HEK293 (cell line): ENCODE results near the gene DENND1A.
A peak's percentile ranks its signal among the peaks of the same experiment; 100 is the strongest.

Experiments used
- CTCF ChIA-PET: fragments of 350-600 bp; formaldehyde crosslinking; extraction: SDS; loops from one replicate; lab custom pipeline; 2021; ENCODE audit warnings: antibody characterized with exemption; lab: Yijun Ruan, JAX
- POLR2A ChIA-PET: fragments of 300-600 bp; formaldehyde crosslinking; extraction: SDS; loops from one replicate; lab custom pipeline; 2020; ENCODE audit warnings: antibody characterized with exemption, inconsistent platforms; lab: Yijun Ruan, JAX
- H3K27ac ChIP-seq: fragments of 200-500 bp; sonication (Bioruptor generic); 2 replicates; pipeline ENCODE4 v1.5.1; 2014; ENCODE audit warnings: low read depth, low read length, control low read depth, inconsistent platforms; ENCODE audit errors: extremely low read depth
- H3K36me3 ChIP-seq, 2 experiments: fragments of 200-500 bp in 1 of 2; sonication (Bioruptor generic) in 1 of 2; 1 replicate in 1 of 2; 2 replicates in 1 of 2; pipeline ENCODE4 v1.5.1; 2014 to 2017; ENCODE audit warnings: inconsistent platforms in 2 of 2, low read length in 2 of 2; ENCODE audit not compliant: control insufficient read depth in 2 of 2, insufficient read depth in 1 of 2
- H3K4me1 ChIP-seq: fragments of 200-500 bp; sonication (Bioruptor generic); 2 replicates; pipeline ENCODE4 v1.5.1; 2014; ENCODE audit warnings: mild to moderate bottlenecking, low read length, inconsistent platforms; ENCODE audit not compliant: control insufficient read depth, insufficient read depth
- H3K4me3 ChIP-seq: 2 replicates; pipeline ENCODE4 v1.5.1; 2011; ENCODE audit warnings: low read depth, mild to moderate bottlenecking, control low read depth, low read length, moderate library complexity
- H3K9me3 ChIP-seq: fragments of 200-500 bp; sonication (Bioruptor generic); 2 replicates; pipeline ENCODE4 v1.5.1; 2014; ENCODE audit warnings: low read depth, low read length, inconsistent platforms; ENCODE audit not compliant: control insufficient read depth, insufficient read depth
- EGR2 ChIP-seq: fragments of 450-650 bp; formaldehyde crosslinking; IDR thresholded peaks from 2 replicates; pipeline ENCODE4 v1.5.1; 2016; ENCODE audit warnings: low read depth, missing biosample characterization, missing genetic modification characterization
- FEZF1 ChIP-seq: fragments of 450-650 bp; formaldehyde crosslinking; IDR thresholded peaks from 2 replicates; pipeline ENCODE4 v1.5.1; 2016; ENCODE audit warnings: missing biosample characterization, missing genetic modification characterization
- IKZF3 ChIP-seq: fragments of 450-650 bp; IDR thresholded peaks from 2 replicates; pipeline ENCODE4 v1.5.0; 2018; ENCODE audit warnings: missing biosample characterization, mild to moderate bottlenecking, missing genetic modification characterization, moderate library complexity
- KLF1 ChIP-seq: fragments of 450-650 bp; formaldehyde crosslinking; IDR thresholded peaks from 2 replicates; pipeline ENCODE4 v1.5.1; 2016; ENCODE audit warnings: missing biosample characterization, missing genetic modification characterization
- KLF10 ChIP-seq: fragments of 450-650 bp; IDR thresholded peaks from 2 replicates; pipeline ENCODE4 v1.5.1; 2018; ENCODE audit warnings: missing biosample characterization, mild to moderate bottlenecking, missing genetic modification characterization
- KLF7 ChIP-seq: fragments of 450-650 bp; formaldehyde crosslinking; IDR thresholded peaks from 2 replicates; pipeline ENCODE4 v1.5.1; 2016; ENCODE audit warnings: missing biosample characterization, missing genetic modification characterization, borderline replicate concordance
- KLF8 ChIP-seq: fragments of 450-650 bp; formaldehyde crosslinking; IDR thresholded peaks from 2 replicates; pipeline ENCODE4 v1.5.1; 2016; ENCODE audit warnings: missing biosample characterization, missing genetic modification characterization
- KLF9 ChIP-seq: fragments of 450-650 bp; formaldehyde crosslinking; IDR thresholded peaks from 2 replicates; pipeline ENCODE4 v1.5.1; 2016; ENCODE audit warnings: missing biosample characterization, missing genetic modification characterization, low read depth
- SP2 ChIP-seq: fragments of 450-650 bp; formaldehyde crosslinking; IDR thresholded peaks from 2 replicates; pipeline ENCODE4 v1.5.1; 2016; ENCODE audit warnings: missing biosample characterization, missing genetic modification characterization
- SP7 ChIP-seq: fragments of 450-650 bp; formaldehyde crosslinking; IDR thresholded peaks from 2 replicates; pipeline ENCODE4 v1.5.1; 2016; ENCODE audit warnings: missing biosample characterization, missing genetic modification characterization
- TCF7L2 ChIP-seq: IDR thresholded peaks from 2 replicates; pipeline ENCODE4 v1.6.1; 2011; ENCODE audit warnings: low read depth, mild to moderate bottlenecking, inconsistent platforms, low read length, moderate library complexity, borderline replicate concordance
- YY2 ChIP-seq: fragments of 450-650 bp; formaldehyde crosslinking; IDR thresholded peaks from 2 replicates; pipeline ENCODE4 v1.5.1; 2016; ENCODE audit warnings: missing biosample characterization, missing genetic modification characterization
- ZBTB17 ChIP-seq: fragments of 450-650 bp; formaldehyde crosslinking; IDR thresholded peaks from 2 replicates; pipeline ENCODE4 v1.5.1; 2016; ENCODE audit warnings: missing biosample characterization, missing genetic modification characterization
- ZFP3 ChIP-seq: fragments of 450-650 bp; formaldehyde crosslinking; IDR thresholded peaks from 2 replicates; pipeline ENCODE4 v1.5.1; 2016; ENCODE audit warnings: low read depth, missing biosample characterization, missing genetic modification characterization
- ZFP69B ChIP-seq: fragments of 450-650 bp; formaldehyde crosslinking; IDR thresholded peaks from 2 replicates; pipeline ENCODE4 v1.5.1; 2016; ENCODE audit warnings: missing biosample characterization, missing genetic modification characterization
- ZNF174 ChIP-seq: fragments of 450-650 bp; formaldehyde crosslinking; IDR thresholded peaks from 2 replicates; pipeline ENCODE4 v1.5.0; 2017; ENCODE audit warnings: missing biosample characterization, mild to moderate bottlenecking, missing genetic modification characterization
- ZNF2 ChIP-seq: fragments of 450-650 bp; formaldehyde crosslinking; IDR thresholded peaks from 2 replicates; pipeline ENCODE4 v1.5.1; 2016; ENCODE audit warnings: missing biosample characterization, missing genetic modification characterization
- ZNF24 ChIP-seq: fragments of 450-650 bp; formaldehyde crosslinking; IDR thresholded peaks from 2 replicates; pipeline ENCODE4 v1.5.1; 2016; ENCODE audit warnings: missing biosample characterization, missing genetic modification characterization
- ZNF248 ChIP-seq: fragments of 450-650 bp; formaldehyde crosslinking; IDR thresholded peaks from 2 replicates; pipeline ENCODE4 v1.5.1; 2017; ENCODE audit warnings: missing biosample characterization, missing genetic modification characterization
- ZNF324 ChIP-seq: fragments of 450-650 bp; formaldehyde crosslinking; IDR thresholded peaks from 2 replicates; pipeline ENCODE4 v1.5.1; 2016; ENCODE audit warnings: missing biosample characterization, missing genetic modification characterization
- ZNF354C ChIP-seq: fragments of 450-650 bp; formaldehyde crosslinking; IDR thresholded peaks from 2 replicates; pipeline ENCODE4 v1.5.1; 2016; ENCODE audit warnings: missing biosample characterization, missing genetic modification characterization, low read depth, borderline replicate concordance
- ZNF426 ChIP-seq: fragments of 450-650 bp; formaldehyde crosslinking; IDR thresholded peaks from 2 replicates; pipeline ENCODE4 v1.5.1; 2017; ENCODE audit warnings: missing biosample characterization, missing genetic modification characterization, mild to moderate bottlenecking, inconsistent platforms, moderate library complexity
- ZNF544 ChIP-seq: fragments of 450-650 bp; formaldehyde crosslinking; IDR thresholded peaks from 2 replicates; pipeline ENCODE4 v1.5.0; 2017; ENCODE audit warnings: missing biosample characterization, missing genetic modification characterization
- ZNF548 ChIP-seq: fragments of 450-650 bp; formaldehyde crosslinking; IDR thresholded peaks from 2 replicates; pipeline ENCODE4 v1.5.1; 2016; ENCODE audit warnings: missing biosample characterization, missing genetic modification characterization
- ZNF555 ChIP-seq: fragments of 450-650 bp; formaldehyde crosslinking; conservative IDR thresholded peaks from 2 replicates; pipeline ENCODE4 v1.5.1; 2017; ENCODE audit warnings: missing biosample characterization, mild to moderate bottlenecking, missing genetic modification characterization, inconsistent platforms
- ZNF585B ChIP-seq: fragments of 450-650 bp; formaldehyde crosslinking; IDR thresholded peaks from 2 replicates; pipeline ENCODE4 v1.5.1; 2016; ENCODE audit warnings: missing biosample characterization, missing genetic modification characterization
- ZXDB ChIP-seq: fragments of 450-650 bp; formaldehyde crosslinking; IDR thresholded peaks from 2 replicates; pipeline ENCODE4 v1.5.1; 2016; ENCODE audit warnings: missing biosample characterization, missing genetic modification characterization
- TF ChIP-seq, protein P1 (sequence below): fragments of 450-650 bp; formaldehyde crosslinking; IDR thresholded peaks from 2 replicates; pipeline ENCODE4 v1.5.1; 2017; ENCODE audit warnings: missing biosample characterization, missing genetic modification characterization
- TF ChIP-seq, protein P2 (sequence below): fragments of 450-650 bp; formaldehyde crosslinking; IDR thresholded peaks from 2 replicates; pipeline ENCODE4 v1.5.1; 2017; ENCODE audit warnings: missing biosample characterization, missing genetic modification characterization
- TF ChIP-seq, protein P3 (sequence below): fragments of 450-650 bp; formaldehyde crosslinking; IDR thresholded peaks from 2 replicates; pipeline ENCODE4 v1.5.1; 2016; ENCODE audit warnings: missing biosample characterization, missing genetic modification characterization
- TF ChIP-seq, protein P4 (sequence below): fragments of 450-650 bp; IDR thresholded peaks from 2 replicates; pipeline ENCODE4 v1.5.1; 2018; ENCODE audit warnings: missing biosample characterization, missing genetic modification characterization

The DENND1A gene

DNA sequence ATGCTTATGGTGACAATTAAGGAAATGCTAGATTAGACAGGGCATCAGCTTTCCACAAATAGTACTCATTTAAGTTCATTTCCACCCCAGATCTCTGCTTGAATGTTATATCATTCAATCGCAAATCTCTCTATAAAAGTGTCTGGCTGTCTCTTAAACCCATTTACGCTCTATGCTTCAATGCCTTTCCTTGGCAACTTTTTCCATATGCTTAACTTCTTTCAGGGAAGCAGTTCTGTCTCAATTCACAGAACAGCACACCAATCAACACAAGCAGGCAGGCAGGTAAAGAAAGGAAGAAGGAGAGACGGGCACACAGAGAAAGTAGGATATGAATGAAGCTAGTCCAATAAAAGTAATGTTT lies 243.1 kb downstream of the DENND1A start (continued):
- TF ChIP-seq TCF7L2 (no peak), SP7 (tag by site-specific recombination) (no peak), ZBTB17 (tag by site-specific recombination) (no peak), ZNF354C (tag by site-specific recombination) (no peak), IKZF3 (peak; percentile 39; the same call in 1 of the 2 replicates)

DNA sequence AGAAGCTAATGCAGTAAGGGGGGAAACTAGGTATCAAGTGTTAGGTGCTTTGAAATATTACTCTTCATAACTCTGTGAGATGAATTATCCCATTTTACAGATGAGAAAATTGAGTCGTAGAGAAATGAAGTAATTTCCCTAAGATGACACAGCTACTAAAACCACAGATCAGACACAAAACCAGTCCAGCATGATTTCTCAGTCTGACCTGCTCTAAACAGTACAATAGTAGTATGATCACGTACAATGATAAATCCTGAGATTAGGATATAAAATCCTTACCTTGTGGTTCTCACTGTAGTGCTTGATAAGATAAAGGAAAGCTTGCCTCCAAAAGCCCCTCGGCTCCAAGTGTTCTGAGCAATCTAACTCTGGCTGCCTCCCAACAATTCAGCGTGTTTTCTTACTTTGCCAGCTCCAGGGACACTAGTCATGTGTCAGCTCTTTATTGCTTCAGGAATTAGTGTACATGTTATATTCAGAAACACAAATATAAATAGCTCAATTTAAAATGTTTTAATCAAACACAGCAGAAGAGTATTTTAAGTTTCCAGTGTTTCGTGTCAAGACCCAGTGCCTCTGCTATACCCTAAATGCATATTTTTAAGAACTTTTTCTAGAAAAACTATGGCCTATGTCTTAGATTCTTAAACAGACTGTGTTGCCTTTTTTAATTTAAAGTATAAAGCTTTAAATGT lies 243.6 kb downstream of the DENND1A start:
- no peaks in the 10 kb centered on the region; the same call in 1 of the 2 replicates for H3K9me3 ChIP-seq
- POLR2A ChIA-PET, result interaction anchor here (0.6 kb wide), 1 partner anchor 55 kb away, joined by 3 read pairs; no protein-coding TSS in a partner anchor
- no peaks in the 10 kb centered on the region for H3K36me3 ChIP-seq
- CTCF ChIA-PET, result interaction anchor here (0.6 to 1.7 kb wide), 4 partner anchors 10 to 355 kb away, joined by 3 to 6 read pairs (median 3); no protein-coding TSS in a partner anchor
- peaks cover 11% of the 10 kb centered on the region; the same call in 1 of the 2 replicates for H3K4me1 ChIP-seq
- H3K27ac ChIP-seq, result peak overlapping the region; percentile 86
- H3K4me3 ChIP-seq, result no peak overlapping the region
- TF ChIP-seq ZFP3 (tag by site-specific recombination), result no peak
- no peak for TF ChIP-seq ZNF544 (tag by site-specific recombination)
- TF ChIP-seq EGR2, result no peak
- TF ChIP-seq TCF7L2, result no peak
- TF ChIP-seq ZNF174 (tag by site-specific recombination), result no peak
- no peak for TF ChIP-seq SP2 (tag by site-specific recombination)
- TF ChIP-seq KLF8 (tag by site-specific recombination), result peak; percentile 36; the same call in 1 of the 2 replicates
- no peak for TF ChIP-seq KLF7
- TF ChIP-seq ZXDB, result peak; percentile 45; the same call in 1 of the 2 replicates
- no peak for TF ChIP-seq ZNF426 (tag by site-specific recombination)
- no peak for TF ChIP-seq ZNF324 (tag by site-specific recombination)
- TF ChIP-seq, protein P1, sequence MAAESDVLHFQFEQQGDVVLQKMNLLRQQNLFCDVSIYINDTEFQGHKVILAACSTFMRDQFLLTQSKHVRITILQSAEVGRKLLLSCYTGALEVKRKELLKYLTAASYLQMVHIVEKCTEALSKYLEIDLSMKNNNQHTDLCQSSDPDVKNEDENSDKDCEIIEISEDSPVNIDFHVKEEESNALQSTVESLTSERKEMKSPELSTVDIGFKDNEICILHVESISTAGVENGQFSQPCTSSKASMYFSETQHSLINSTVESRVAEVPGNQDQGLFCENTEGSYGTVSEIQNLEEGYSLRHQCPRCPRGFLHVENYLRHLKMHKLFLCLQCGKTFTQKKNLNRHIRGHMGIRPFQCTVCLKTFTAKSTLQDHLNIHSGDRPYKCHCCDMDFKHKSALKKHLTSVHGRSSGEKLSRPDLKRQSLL (tag by site-specific recombination), result no peak
- peak; percentile 81 for TF ChIP-seq FEZF1 (tag by site-specific recombination)
- 0 out of 2 replicates have a peak, but pooled peaks have one; percentile 50 for TF ChIP-seq ZNF2 (tag by site-specific recombination)
- no peak for TF ChIP-seq KLF10 (tag by site-specific recombination)
- no peak for TF ChIP-seq ZNF548 (tag by site-specific recombination)
- TF ChIP-seq YY2 (tag by site-specific recombination), result no peak
- TF ChIP-seq, protein P2, sequence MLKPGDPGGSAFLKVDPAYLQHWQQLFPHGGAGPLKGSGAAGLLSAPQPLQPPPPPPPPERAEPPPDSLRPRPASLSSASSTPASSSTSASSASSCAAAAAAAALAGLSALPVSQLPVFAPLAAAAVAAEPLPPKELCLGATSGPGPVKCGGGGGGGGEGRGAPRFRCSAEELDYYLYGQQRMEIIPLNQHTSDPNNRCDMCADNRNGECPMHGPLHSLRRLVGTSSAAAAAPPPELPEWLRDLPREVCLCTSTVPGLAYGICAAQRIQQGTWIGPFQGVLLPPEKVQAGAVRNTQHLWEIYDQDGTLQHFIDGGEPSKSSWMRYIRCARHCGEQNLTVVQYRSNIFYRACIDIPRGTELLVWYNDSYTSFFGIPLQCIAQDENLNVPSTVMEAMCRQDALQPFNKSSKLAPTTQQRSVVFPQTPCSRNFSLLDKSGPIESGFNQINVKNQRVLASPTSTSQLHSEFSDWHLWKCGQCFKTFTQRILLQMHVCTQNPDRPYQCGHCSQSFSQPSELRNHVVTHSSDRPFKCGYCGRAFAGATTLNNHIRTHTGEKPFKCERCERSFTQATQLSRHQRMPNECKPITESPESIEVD (tag by site-specific recombination), result peak; percentile 93
- TF ChIP-seq, protein P3, sequence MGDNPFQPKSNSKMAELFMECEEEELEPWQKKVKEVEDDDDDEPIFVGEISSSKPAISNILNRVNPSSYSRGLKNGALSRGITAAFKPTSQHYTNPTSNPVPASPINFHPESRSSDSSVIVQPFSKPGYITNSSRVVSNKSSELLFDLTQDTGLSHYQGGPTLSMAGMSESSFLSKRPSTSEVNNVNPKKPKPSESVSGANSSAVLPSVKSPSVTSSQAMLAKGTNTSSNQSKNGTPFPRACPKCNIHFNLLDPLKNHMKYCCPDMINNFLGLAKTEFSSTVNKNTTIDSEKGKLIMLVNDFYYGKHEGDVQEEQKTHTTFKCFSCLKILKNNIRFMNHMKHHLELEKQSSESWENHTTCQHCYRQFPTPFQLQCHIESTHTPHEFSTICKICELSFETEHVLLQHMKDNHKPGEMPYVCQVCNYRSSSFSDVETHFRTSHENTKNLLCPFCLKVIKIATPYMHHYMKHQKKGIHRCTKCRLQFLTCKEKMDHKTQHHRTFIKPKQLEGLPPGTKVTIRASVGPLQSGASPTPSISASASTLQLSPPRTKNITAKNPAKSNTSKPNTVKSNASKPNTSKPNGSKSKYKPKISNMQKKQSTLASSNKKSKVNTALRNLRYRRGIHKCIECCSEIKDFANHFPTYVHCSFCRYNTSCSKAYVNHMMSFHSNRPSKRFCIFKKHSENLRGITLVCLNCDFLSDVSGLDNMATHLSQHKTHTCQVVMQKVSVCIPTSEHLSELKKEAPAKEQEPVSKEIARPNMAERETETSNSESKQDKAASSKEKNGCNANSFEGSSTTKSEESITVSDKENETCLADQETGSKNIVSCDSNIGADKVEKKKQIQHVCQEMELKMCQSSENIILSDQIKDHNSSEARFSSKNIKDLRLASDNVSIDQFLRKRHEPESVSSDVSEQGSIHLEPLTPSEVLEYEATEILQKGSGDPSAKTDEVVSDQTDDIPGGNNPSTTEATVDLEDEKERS (tag by site-specific recombination), result no peak
- TF ChIP-seq ZNF248 (tag by site-specific recombination), result no peak
- TF ChIP-seq ZFP69B (tag by site-specific recombination), result peak; percentile 23; the same call in 1 of the 2 replicates
- no peak for TF ChIP-seq ZNF585B
- TF ChIP-seq KLF9 (tag by site-specific recombination), result no peak
- no peak for TF ChIP-seq ZNF555 (tag by site-specific recombination)
- TF ChIP-seq ZNF24 (tag by site-specific recombination), result 0 out of 2 replicates have a peak, but pooled peaks have one; percentile 39
- TF ChIP-seq, protein P4, sequence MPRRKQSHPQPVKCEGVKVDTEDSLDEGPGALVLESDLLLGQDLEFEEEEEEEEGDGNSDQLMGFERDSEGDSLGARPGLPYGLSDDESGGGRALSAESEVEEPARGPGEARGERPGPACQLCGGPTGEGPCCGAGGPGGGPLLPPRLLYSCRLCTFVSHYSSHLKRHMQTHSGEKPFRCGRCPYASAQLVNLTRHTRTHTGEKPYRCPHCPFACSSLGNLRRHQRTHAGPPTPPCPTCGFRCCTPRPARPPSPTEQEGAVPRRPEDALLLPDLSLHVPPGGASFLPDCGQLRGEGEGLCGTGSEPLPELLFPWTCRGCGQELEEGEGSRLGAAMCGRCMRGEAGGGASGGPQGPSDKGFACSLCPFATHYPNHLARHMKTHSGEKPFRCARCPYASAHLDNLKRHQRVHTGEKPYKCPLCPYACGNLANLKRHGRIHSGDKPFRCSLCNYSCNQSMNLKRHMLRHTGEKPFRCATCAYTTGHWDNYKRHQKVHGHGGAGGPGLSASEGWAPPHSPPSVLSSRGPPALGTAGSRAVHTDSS (tag by site-specific recombination), result peak; percentile 37; the same call in 1 of the 2 replicates
- TF ChIP-seq KLF1 (tag by site-specific recombination), result no peak
